Measurements from ENCODE around the gene CDH23.

CDH23 gene

GRCh38 chr10:71718165-71718698 is 321.5 kb downstream of the CDH23 start (continued):
- no peak for TF ChIP-seq CSRNP3 (CRISPR knock-in tag; IDR thresholded peaks at IDR 0.05)
- TF ChIP-seq CSDC2 (CRISPR knock-in tag; IDR thresholded peaks at IDR 0.05), result no peak

- TF ChIP-seq BACH2 (CRISPR knock-in tag; IDR thresholded peaks at IDR 0.05; ENCODE audit: borderline replicate concordance), result no peak
- TF ChIP-seq TSHZ2 (CRISPR knock-in tag; IDR thresholded peaks at IDR 0.05), result no peak
- TF ChIP-seq ISL1 (CRISPR knock-in tag; IDR thresholded peaks at IDR 0.05), result no peak
- no peak for TF ChIP-seq TOX (CRISPR knock-in tag; IDR thresholded peaks at IDR 0.05; ENCODE audit: borderline replicate concordance)
- no peak for TF ChIP-seq SNAI2 (CRISPR knock-in tag; IDR thresholded peaks at IDR 0.05)
- no peak for TF ChIP-seq ZFP3 (CRISPR knock-in tag; IDR thresholded peaks at IDR 0.05)
- no peak for TF ChIP-seq ESRRG (CRISPR knock-in tag; IDR thresholded peaks at IDR 0.05)
- no peak for TF ChIP-seq CSDC2 (CRISPR knock-in tag; IDR thresholded peaks at IDR 0.05)
- no peak for TF ChIP-seq RARB (CRISPR knock-in tag; IDR thresholded peaks at IDR 0.05)
- no peak for TF ChIP-seq CSRNP3 (CRISPR knock-in tag; IDR thresholded peaks at IDR 0.05)
- no peak for TF ChIP-seq ZNF565 (CRISPR knock-in tag; conservative IDR thresholded peaks at IDR 0.05; ENCODE audit: low read depth)
- no peak for ATAC-seq
Measured at GRCh38 chr10:71719042-71719441, 322.3 kb downstream of the CDH23 start.

- no peak for ATAC-seq
- TF ChIP-seq TOX (CRISPR knock-in tag; IDR thresholded peaks at IDR 0.05; ENCODE audit: borderline replicate concordance) (no peak), TSHZ2 (CRISPR knock-in tag; IDR thresholded peaks at IDR 0.05) (no peak), ZNF565 (CRISPR knock-in tag; conservative IDR thresholded peaks at IDR 0.05; ENCODE audit: low read depth) (no peak), ZNF70 (CRISPR knock-in tag; IDR thresholded peaks at IDR 0.05) (no peak), ARNTL (CRISPR knock-in tag; IDR thresholded peaks at IDR 0.05; ENCODE audit: borderline replicate concordance, low read depth) (no peak), GLIS3 (CRISPR knock-in tag; IDR thresholded peaks at IDR 0.05) (no peak), POU6F1 (CRISPR knock-in tag; IDR thresholded peaks at IDR 0.05; ENCODE audit: borderline replicate concordance, low read depth) (no peak)
Measured at GRCh38 chr10:71719464-71720201, 322.9 kb downstream of the CDH23 start, which contains the start of gene C10orf105. TSS of gene C10orf105 (minus strand) at chr10:71719778. CDS start at chr10:71716337, 3,441 bp downstream.

- no peak for ATAC-seq
- no peak for TF ChIP-seq TSHZ2 (CRISPR knock-in tag; IDR thresholded peaks at IDR 0.05)
- TF ChIP-seq ZFP30 (CRISPR knock-in tag; IDR thresholded peaks at IDR 0.05), result no peak
- no peak for TF ChIP-seq ZNF70 (CRISPR knock-in tag; IDR thresholded peaks at IDR 0.05)
- TF ChIP-seq PATZ1 (CRISPR knock-in tag; IDR thresholded peaks at IDR 0.05; ENCODE audit: borderline replicate concordance), result no peak
- no peak for TF ChIP-seq ZNF565 (CRISPR knock-in tag; conservative IDR thresholded peaks at IDR 0.05; ENCODE audit: low read depth)
- TF ChIP-seq ZC3H10 (CRISPR knock-in tag; IDR thresholded peaks at IDR 0.05), result no peak
- TF ChIP-seq GLIS3 (CRISPR knock-in tag; IDR thresholded peaks at IDR 0.05), result no peak
- no peak for TF ChIP-seq ZFP3 (CRISPR knock-in tag; IDR thresholded peaks at IDR 0.05)
Measured at GRCh38 chr10:71720288-71720687, 323.6 kb downstream of the CDH23 start.
